ENCODE measurements around the gene CDCA5. TPM values are rescaled to one million over a fixed set of nuclear protein-coding genes. Genes with fewer than 3 reads are reported as not detected.
A peak's percentile ranks its signal among the peaks of the same experiment; 100 is the strongest.

CDCA5 gene
- 147 TPM for polyA plus RNA-seq (2012; ENCODE audit: insufficient read depth, insufficient read length)

DNA sequence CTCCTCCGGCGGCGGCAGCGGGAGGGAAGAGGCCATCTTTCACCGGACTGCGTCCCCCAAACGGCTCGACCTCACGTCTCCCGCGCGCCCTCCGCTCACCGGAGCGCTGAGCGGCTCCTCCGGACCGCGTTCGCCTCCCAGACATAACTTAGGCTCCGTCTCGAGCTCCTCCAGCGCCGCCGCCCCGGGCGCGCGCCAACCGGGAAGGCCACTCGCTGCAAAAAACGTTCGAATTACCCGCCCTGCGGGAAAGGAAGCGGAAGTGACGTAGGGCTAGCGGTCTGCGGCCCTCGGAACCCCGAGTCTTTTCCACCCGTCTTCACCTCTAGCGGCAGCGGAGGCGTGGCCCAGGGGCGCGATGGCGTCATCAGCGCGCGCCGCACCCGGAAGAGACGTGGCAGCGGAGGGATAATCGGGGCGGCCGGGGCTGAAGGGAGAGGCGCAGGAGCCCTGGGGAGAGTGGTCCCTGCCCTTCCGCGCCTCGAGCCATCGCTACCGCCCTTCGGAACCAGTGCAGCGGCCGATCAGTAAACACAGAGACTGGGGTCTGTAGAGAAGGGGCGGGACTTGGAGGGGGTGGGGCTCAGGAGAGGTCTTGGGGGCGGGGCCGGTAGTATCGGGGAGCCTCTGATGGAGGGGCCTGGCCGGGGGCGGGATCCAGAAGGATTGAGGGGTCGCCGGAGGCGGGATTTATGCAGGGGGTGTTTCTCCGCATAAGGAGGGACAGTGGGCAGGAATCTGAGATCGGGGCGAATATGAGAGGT lies at the start of gene CDCA5, which contains the start of gene ZFPL1:
Gene CDCA5, minus strand, starts transcription at position 207 of the 764 bp plus-strand sequence. Its CDS starts 62 bp downstream, at position 145.
Gene ZFPL1, plus strand, starts transcription at position 389 of the 764 bp plus-strand sequence. CDS start 477 bp downstream, outside the sequence.
- DNase-seq (ENCODE audit: low read depth, low spot score), result peak; percentile 94
- peak within 1 kb of the TSS; percentile 99 for H3K4me3 ChIP-seq (ENCODE audit: low read length)

DNA sequence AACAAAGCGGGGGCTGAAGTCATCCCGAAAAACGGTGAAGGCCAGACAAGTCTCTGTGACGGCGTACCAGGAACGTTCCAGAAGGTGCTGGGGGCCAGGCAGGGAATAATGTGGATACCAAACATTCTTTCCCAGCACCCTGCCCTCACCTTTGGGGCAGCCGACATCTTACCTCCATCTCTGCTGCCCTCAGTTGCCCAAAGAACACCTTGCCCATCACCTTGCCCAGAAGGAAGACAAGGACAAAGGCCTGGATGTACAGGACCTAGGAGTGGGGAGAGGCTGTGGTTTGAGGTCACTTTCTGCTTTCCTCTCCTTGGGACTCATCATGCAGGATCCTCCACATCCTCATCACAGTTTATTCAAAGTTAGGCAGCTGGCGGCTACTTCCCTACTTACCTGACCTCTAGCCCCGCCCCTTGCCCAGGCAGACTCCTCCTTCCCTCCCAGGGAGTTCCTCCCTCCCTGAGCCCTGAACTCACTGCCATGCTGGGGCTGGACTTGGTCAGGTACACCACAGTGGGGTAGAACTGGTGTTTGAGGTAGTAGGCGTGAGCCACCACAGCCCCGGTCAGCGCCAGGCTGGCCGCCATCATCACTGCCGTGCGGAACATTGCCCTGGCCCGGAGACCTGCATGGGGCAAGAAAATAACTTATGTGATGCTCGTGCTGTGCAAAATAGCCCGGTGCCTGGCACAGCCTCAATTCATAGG lies 49.3 kb upstream of the CDCA5 start:
- peak overlapping the region; percentile 88 for H3K4me3 ChIP-seq (ENCODE audit: low read length)
- no peak for DNase-seq (ENCODE audit: low read depth, low spot score)

- H3K4me3 ChIP-seq (ENCODE audit: low read length), result no peak overlapping the region
- DNase-seq (ENCODE audit: low read depth, low spot score), result no peak
Observed at GRCh38 chr11:65132238-65132987, 48.6 kb upstream of the CDCA5 start.

DNA sequence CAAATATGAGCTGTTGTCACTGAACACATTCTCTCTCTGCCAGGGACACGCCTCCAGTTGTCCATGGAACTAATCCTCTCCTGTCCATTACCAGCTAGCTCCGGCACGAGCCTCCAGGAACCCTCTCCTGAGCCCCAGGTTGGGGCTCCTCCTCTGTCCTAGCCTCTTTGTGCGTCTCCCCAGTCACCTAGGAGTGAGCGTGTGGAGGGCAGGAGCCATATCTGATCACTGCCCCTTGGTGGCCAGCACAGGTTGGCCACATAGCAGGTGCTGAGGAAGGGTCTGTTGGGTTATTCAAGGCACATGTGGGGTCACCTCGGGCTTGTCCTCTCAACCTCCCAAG lies 48.0 kb upstream of the CDCA5 start:
- H3K4me3 ChIP-seq (ENCODE audit: low read length), result no peak overlapping the region
- DNase-seq (ENCODE audit: low read depth, low spot score), result no peak

DNA sequence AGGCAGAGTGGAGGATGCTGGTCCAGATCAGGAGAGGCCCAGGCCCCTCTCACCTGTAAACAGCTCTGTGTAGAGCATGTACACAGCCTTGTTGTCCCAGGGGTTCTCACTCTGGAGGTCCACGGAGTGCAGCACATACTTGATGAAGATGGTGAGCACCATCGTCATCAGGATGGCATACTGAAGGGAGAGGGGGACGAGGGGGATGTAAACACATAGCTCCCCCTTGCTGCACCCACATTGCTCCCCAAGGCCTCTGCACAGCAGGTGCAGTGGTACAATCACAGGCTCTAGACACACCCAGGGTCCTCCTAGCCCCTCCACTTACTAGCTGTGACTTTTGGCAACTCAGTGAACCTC lies 47.6 kb upstream of the CDCA5 start:
- H3K4me3 ChIP-seq (ENCODE audit: low read length), result no peak overlapping the region
- DNase-seq (ENCODE audit: low read depth, low spot score), result no peak

- H3K4me3 ChIP-seq (ENCODE audit: low read length), result no peak overlapping the region
- no peak for DNase-seq (ENCODE audit: low read depth, low spot score)
Observed at GRCh38 chr11:65130631-65131416, 47.0 kb upstream of the CDCA5 start.

- no peak for DNase-seq (ENCODE audit: low read depth, low spot score)
Observed at GRCh38 chr11:65129649-65130441, 46.0 kb upstream of the CDCA5 start.

GRCh38 chr11:65128182-65129145 lies 44.6 kb upstream of the CDCA5 start:
- no peak overlapping the region for H3K4me3 ChIP-seq (ENCODE audit: low read length)
- no peak for DNase-seq (ENCODE audit: low read depth, low spot score)

More at GRCh38 chr11:65129649-65130441, 46.0 kb upstream of the CDCA5 start:
- no peak overlapping the region for H3K4me3 ChIP-seq (ENCODE audit: low read length)

DNA sequence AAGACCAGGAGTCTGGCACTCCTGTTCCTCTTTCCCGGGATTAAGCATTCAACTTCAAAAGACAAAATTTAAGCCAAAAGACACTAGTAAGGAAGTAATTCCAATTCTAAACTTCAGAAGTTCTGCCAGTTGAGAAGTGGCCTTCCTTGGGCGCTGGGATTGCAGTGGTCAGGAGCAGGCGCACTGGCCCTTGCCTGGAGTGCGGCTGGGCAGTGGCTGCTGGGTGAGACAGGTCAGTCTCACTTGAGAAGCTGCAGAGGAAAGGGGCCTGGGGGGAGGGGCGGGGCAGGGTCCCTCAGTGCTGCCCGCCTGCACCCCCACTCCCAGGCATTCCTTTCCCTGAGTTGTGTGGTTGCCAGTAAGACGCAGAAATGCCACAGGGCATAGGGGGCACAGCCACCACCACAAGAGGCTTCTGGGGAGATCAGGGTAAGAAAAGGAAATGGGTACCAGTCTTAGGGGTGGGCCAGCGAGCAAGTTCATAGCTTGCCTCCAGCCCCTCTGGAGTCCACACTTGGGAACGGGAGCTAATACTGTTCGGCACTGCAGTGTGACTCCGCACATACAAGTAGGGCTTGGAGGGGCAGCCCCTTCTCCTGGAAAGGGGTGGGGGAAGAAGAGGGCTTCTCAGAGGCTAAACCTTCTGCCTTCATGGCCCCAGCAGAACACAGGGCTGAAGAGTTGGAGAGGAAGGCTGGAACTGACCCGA lies 43.8 kb upstream of the CDCA5 start:
- no peak for DNase-seq (ENCODE audit: low read depth, low spot score)
- no peak overlapping the region for H3K4me3 ChIP-seq (ENCODE audit: low read length)

GRCh38 chr11:65126624-65127274 lies 42.9 kb upstream of the CDCA5 start:
- no peak overlapping the region for H3K4me3 ChIP-seq (ENCODE audit: low read length)
- no peak for DNase-seq (ENCODE audit: low read depth, low spot score)

DNA sequence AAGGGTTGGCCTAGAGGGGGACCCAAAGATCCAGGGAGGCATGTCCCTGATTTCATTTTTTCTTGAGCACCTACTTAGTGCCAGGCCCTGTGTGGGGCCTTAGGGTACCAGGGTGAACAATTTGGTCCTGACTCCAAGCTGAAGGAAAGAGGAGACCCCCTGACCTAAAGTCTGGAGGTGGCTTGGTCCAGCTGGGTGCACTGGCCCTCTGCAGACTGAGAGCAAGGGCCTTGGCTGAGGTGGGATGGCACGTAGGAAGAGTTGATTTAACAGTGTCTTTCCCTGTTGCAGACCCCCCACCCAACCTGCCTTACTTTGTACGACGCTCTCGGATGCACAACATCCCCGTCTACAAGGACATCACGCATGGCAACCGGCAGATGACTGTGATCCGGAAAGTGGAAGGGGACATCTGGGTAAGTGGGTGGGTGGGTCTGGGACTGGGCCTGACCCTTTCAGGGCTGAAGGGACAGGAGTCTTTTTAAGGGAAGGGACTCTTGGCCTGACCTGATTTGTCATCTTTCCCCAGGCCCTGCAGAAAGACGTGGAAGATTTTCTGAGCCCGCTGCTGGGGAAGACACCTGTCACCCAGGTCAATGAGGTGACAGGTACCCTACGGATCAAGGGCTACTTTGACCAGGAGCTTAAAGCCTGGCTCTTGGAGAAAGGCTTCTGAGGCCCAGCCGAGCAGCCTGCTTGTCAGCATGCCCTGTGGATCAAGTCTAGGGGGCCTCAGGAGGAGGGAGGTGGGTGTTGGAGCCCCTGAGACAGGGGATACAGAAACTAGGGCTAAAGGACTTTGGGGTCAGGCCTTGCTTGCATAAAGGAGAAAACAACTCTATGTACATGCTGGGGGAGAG lies 41.6 kb upstream of the CDCA5 start:
- H3K4me3 ChIP-seq (ENCODE audit: low read length), result no peak overlapping the region
- DNase-seq (ENCODE audit: low read depth, low spot score), result no peak

GRCh38 chr11:65124480-65125196 lies 40.8 kb upstream of the CDCA5 start:
- no peak overlapping the region for H3K4me3 ChIP-seq (ENCODE audit: low read length)
- DNase-seq (ENCODE audit: low read depth, low spot score), result no peak

DNA sequence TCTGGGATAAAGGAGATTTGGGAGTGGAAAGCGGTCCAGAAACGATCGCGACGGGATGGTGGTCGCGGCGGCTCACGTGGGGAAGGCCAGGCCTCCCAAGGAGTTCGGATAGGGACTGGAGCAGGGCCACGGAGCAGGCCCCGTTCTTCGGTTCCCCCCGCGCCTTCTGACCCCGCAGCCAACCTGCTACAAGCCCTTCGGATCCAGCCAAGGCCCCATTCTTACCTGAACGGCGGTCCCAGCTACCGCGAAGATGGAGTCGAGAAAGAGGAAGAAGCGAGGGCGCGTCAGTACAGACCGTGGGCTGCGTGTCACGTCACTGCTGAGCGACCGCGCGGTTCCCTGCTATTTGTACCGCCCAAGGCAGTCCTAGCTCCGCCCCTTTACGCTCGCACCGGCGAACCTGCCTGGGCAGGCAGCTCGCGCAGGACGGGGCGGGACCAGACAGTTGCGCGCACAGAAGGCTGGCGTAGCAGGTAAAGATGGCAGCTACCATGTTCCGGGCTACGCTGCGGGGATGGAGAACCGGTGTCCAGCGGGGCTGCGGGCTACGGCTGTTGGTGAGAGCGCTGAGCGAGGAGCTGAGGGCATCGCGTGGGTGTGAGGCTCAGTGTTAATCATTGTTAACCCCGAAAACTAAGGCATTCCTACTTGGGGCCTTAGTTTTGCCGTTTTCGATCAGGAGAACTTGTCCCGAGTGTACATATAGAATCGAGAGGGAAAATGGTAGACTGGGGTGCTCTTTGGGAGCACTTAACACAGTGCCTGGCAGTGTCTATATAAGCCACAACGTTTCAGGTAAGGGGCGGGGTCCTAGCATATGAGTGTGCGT lies 38.2 kb upstream of the CDCA5 start, which contains the start of the genes FAU and MRPL49:
Gene FAU, minus strand, starts transcription at position 270 of the 832 bp plus-strand sequence. CDS start 321 bp downstream, outside the sequence.
Gene MRPL49, plus strand, starts transcription at position 457 of the 832 bp plus-strand sequence. Its CDS starts 26 bp downstream, at position 483.
- DNase-seq (ENCODE audit: low read depth, low spot score), result peak; percentile 97
- H3K4me3 ChIP-seq (ENCODE audit: low read length), result peak within 1 kb of the TSS; percentile 100

Data from Jurkat, Clone E6-1 (cell line).